ENCODE results near the gene PTCH2.

Gene PTCH2

GRCh38 chr1:44776730-44777068 lies 66.4 kb downstream of the PTCH2 start:
- no peak overlapping the region for H3K9ac ChIP-seq
- no peaks in the 10 kb centered on the region for H3K79me2 ChIP-seq
- TF ChIP-seq CTCF (IDR thresholded peaks at IDR 0.05) = no peak
- no peaks in the 10 kb centered on the region for H3K9me3 ChIP-seq (ENCODE audit: control insufficient read depth, low read length)
- peak overlapping the region; percentile 95 for H3K4me2 ChIP-seq (ENCODE audit: low read length)
- no peaks in the 10 kb centered on the region for H3K36me3 ChIP-seq (ENCODE audit: control insufficient read depth, insufficient read depth, low read length)
- H2AFZ ChIP-seq = no peak overlapping the region
- H3K4me3 ChIP-seq (ENCODE audit: low read depth, low read length) = peak overlapping the region; percentile 95
- H3K27me3 ChIP-seq (ENCODE audit: control insufficient read depth, insufficient read depth, low read length) = no peaks in the 10 kb centered on the region
- H3K4me1 ChIP-seq = no peaks in the 10 kb centered on the region
- peak overlapping the region; percentile 91 for H3K27ac ChIP-seq

GRCh38 chr1:44775930-44776729 lies 66.9 kb downstream of the PTCH2 start:
- H2AFZ ChIP-seq = peak overlapping the region; percentile 96
- H3K79me2 ChIP-seq = no peaks in the 10 kb centered on the region
- H3K9ac ChIP-seq = peak overlapping the region; percentile 76
- H3K4me2 ChIP-seq (ENCODE audit: low read length) = peak overlapping the region; percentile 95
- peak overlapping the region; percentile 91 for H3K27ac ChIP-seq
- H3K4me3 ChIP-seq (ENCODE audit: low read depth, low read length) = peak overlapping the region; percentile 95
- no peaks in the 10 kb centered on the region for H3K36me3 ChIP-seq (ENCODE audit: control insufficient read depth, insufficient read depth, low read length)
- H3K9me3 ChIP-seq (ENCODE audit: control insufficient read depth, low read length) = no peaks in the 10 kb centered on the region
- no peaks in the 10 kb centered on the region for H3K27me3 ChIP-seq (ENCODE audit: control insufficient read depth, insufficient read depth, low read length)
- no peaks in the 10 kb centered on the region for H3K4me1 ChIP-seq
- no peak for TF ChIP-seq CTCF (IDR thresholded peaks at IDR 0.05)

- Histone ChIP-seq H3K4me2 (ENCODE audit: low read length) (peak within 1 kb of the TSS; percentile 95), H3K79me2 (no peaks in the 10 kb centered on the region), H3K9me3 (ENCODE audit: control insufficient read depth, low read length) (no peaks in the 10 kb centered on the region), H3K36me3 (ENCODE audit: control insufficient read depth, insufficient read depth, low read length) (no peaks in the 10 kb centered on the region), H3K27ac (peak within 1 kb of the TSS; percentile 91), H3K27me3 (ENCODE audit: control insufficient read depth, insufficient read depth, low read length) (no peaks in the 10 kb centered on the region), H3K4me1 (no peaks in the 10 kb centered on the region), H2AFZ (peak within 1 kb of the TSS; percentile 96), H3K4me3 (ENCODE audit: low read depth, low read length) (peak within 1 kb of the TSS; percentile 95), H3K9ac (peak within 1 kb of the TSS; percentile 76)
- no peak for TF ChIP-seq CTCF (IDR thresholded peaks at IDR 0.05)
Measured at GRCh38 chr1:44775078-44775929, 67.7 kb downstream of the PTCH2 start, which contains the start of gene RPS8. TSS of gene RPS8 (plus strand) at chr1:44775540. CDS start at chr1:44775597, 57 bp downstream.
